Epithelial cell of esophagus (primary cell): ENCODE measurements around the gene NXPH2.

Experiments used
- DNase-seq: peaks from one replicate; pipeline ENCODE4 v3.0.0; 2010; ENCODE audit warnings: low read depth
- H3K4me3 ChIP-seq: 2 replicates; pipeline ENCODE4 v1.5.1; 2011; ENCODE audit warnings: mild to moderate bottlenecking, low read length, control low read depth
- TF ChIP-seq, protein P1 (sequence below): IDR thresholded peaks from 2 replicates; pipeline ENCODE4 v1.5.1; 2011; ENCODE audit warnings: low read depth, mild to moderate bottlenecking, low read length, control low read depth, inconsistent platforms; ENCODE audit not compliant: insufficient read depth; ENCODE audit errors: missing control alignments

NXPH2 gene

DNA sequence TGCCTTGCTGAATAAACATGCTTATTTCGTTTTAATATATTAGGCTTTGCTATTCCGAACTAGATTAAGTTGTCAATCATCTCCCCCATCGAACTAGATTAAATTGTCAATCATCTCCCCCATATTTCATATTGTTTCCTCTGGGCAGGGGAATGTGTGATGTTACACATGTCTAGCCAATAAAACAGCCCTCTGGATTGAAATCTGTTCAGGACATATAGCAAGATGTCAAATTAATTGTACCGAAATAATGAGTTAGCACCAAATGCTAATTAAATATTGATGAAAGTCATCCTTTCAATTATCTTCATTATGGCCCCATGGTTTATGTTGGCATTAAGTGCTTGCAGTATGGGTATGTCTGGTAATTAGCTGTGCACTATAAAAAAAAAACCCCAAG is 143.1 kb downstream of the NXPH2 start:
- H3K4me3 ChIP-seq, result no peak overlapping the region
- no peak for DNase-seq
- TF ChIP-seq, protein P1, sequence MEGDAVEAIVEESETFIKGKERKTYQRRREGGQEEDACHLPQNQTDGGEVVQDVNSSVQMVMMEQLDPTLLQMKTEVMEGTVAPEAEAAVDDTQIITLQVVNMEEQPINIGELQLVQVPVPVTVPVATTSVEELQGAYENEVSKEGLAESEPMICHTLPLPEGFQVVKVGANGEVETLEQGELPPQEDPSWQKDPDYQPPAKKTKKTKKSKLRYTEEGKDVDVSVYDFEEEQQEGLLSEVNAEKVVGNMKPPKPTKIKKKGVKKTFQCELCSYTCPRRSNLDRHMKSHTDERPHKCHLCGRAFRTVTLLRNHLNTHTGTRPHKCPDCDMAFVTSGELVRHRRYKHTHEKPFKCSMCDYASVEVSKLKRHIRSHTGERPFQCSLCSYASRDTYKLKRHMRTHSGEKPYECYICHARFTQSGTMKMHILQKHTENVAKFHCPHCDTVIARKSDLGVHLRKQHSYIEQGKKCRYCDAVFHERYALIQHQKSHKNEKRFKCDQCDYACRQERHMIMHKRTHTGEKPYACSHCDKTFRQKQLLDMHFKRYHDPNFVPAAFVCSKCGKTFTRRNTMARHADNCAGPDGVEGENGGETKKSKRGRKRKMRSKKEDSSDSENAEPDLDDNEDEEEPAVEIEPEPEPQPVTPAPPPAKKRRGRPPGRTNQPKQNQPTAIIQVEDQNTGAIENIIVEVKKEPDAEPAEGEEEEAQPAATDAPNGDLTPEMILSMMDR, result no peak

DNA sequence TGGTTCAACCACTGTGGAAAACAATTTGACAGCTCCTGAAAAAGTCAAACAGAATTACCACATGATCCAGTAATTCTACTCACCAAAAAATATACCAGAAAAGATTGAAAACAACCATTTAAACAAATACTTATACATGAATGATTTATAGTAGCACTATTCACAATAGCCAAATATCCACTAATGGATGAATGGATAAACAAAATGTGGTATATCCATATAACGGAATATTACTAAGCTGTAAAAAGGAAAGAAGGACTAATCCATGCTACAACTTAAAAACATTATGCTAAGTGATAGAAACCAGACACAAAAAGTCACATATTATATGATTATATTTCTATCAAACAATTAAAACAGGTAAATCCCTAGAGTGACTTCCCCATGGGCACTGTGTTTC is 147.1 kb downstream of the NXPH2 start:
- no peak for DNase-seq
- TF ChIP-seq, protein P1, result no peak
- H3K4me3 ChIP-seq, result no peak overlapping the region

DNA sequence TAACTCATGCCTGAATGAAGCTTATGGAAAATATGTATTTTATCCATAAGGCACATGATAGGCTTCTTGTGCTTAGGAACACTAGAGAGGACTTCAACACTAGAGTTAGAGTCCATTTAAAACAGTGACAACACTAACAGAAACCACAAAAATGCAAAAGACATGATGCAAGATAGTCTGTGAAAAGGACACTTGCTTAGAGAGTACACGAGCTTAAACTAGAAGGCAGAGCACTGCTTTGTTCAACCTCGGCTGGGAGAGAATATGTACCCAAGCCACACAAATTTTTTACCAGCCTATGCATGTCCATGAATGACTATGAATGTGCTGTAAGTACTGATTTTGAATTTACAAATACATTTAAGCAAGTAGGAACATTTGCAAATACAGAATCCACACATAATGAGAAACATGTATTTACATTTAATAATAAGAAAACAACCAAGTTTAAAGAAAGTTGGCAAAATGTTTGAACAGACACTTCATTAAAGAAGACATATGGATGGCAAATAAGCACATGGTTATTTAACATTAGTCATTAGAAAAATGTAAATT is 148.0 kb downstream of the NXPH2 start:
- H3K4me3 ChIP-seq, result no peak overlapping the region
- peak; percentile 87 for DNase-seq
- TF ChIP-seq, protein P1, result no peak

DNA sequence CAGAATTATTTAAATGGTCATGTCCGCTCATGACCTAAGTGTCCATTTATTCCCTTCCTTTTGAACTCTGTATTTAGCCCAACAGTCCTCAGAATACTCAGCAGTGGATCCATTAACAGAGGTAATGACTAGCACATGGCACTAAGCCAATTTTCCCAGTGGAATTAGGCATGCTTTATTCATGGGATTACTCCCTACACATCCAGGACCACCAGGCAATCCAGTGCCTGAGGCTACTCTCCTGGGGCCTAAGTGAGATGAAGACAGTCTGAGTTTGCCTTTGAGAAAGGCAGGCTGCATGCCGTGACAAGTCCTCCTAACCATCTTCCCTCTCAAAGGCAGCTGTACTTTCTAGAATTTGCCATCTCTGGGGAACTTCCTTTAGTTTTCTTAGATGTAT is 150.0 kb downstream of the NXPH2 start:
- DNase-seq, result peak; percentile 69
- TF ChIP-seq, protein P1, result no peak

DNA sequence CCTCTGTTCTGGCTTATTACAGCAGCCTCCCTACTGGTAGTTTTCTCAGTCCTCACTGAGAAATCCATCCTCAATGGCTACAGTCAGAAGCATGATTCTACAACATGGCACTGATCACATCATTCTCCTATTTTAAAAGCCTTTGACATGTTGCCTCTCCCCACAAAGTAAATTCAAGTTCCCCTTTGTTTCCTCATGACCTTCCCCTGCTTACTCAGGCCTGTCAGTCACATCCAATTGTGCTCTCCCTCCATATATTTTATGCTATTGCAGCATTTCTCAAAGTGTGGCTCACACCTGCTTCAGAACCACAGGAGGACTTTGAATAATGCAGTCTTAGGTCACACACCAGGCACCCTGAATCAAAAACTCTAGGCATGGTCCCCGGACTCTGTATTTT is 154.0 kb downstream of the NXPH2 start:
- peak; percentile 35 for DNase-seq
- TF ChIP-seq, protein P1, result no peak
- H3K4me3 ChIP-seq, result no peak overlapping the region

More for the DNA sequence above, 150.0 kb downstream of the NXPH2 start:
- no peak overlapping the region for H3K4me3 ChIP-seq

DNA sequence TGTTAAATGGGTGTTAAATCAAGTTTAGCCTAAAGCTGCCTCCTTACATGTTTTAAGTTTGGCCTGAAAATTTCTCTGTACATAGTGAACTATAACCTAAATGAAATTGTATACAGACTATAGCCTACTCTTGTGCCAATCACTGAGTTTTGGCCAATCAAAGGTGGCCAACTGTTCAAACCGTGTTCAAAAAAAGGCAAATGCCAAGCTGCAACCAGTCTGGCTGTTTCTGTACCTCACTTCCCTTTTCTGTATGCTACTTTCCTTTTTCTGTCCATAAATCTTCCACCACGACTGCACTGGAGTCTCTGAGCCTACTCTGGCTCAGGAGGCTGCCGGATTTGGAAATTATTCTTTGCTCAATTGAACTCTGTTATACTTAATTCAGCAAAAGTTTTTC is 157.6 kb downstream of the NXPH2 start:
- no peak overlapping the region for H3K4me3 ChIP-seq
- no peak for DNase-seq
- TF ChIP-seq, protein P1, result no peak

DNA sequence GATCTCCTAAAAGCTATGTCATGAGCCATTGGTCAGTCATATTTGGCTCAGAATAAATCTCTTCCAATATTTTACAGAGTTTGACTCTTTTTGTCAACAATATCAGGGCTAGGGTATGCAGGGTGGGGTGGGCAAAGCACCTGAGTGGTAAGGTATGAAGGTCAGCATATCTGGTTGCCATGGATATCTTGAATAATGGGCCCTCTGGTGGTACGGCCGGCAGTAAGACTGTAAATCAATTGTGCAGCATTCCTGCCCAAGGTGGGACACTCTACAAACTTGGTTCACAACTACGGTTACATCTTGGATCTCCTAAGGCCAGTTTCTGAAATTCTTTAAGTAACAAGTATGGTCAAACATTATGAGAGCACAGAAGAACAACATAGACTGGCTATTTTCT is 159.1 kb downstream of the NXPH2 start:
- TF ChIP-seq, protein P1, result no peak
- no peak for DNase-seq
- no peak overlapping the region for H3K4me3 ChIP-seq
